ENCODE results near the gene AK3. TPM values are rescaled to one million over a fixed set of nuclear protein-coding genes. Genes with fewer than 3 reads are reported as not detected.

The AK3 gene
- total and polyA plus RNA-seq, 9 of the 15 experiments (the other 6 are each of a cell fraction or from before 2014, with no cell fraction given), result 12.2 to 78.6 (median 41.8) TPM

DNA sequence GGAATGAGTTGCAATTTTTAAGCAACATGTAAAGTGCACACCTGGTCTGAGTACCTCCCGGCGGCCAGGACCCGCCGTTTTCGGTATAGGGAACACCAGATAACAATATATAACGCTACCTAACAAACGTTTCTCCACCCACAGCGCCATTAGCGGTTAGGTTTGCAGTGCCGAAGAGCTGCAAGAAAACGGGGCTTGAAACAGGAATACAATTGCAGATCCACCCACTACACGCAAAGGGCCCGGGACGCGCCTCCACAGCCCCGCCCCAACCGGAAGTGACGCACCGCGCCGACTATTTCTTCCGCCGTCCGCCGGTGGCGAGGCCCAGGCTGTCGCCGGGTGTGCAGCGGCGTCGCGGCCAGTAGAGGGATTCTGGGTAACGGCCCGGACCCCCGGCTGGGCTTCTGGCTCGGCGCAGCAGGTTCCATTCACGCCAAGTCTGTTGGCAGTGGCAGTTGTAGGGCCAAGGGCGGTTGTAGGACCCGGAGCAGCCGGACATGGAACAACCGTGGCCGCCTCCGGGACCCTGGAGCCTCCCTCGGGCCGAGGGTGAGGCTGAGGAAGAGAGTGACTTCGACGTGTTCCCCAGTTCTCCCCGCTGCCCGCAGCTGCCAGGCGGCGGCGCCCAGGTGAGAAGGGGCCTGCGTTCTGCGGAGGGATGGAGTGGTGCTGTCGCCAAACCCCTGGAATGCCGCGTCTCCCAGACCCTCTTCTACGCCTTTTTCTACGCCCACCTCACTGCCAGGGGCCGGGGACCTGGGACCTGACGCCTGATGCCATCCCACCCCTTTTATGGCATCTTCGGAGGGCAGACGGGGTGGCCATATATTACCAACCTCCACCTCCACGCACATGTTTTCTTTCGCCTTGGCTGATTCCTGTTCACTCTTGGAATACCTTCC, 61.5 kb downstream of the AK3 start, which contains the start of gene CDC37L1 (continued):
- TF ChIP-seq, protein P1, sequence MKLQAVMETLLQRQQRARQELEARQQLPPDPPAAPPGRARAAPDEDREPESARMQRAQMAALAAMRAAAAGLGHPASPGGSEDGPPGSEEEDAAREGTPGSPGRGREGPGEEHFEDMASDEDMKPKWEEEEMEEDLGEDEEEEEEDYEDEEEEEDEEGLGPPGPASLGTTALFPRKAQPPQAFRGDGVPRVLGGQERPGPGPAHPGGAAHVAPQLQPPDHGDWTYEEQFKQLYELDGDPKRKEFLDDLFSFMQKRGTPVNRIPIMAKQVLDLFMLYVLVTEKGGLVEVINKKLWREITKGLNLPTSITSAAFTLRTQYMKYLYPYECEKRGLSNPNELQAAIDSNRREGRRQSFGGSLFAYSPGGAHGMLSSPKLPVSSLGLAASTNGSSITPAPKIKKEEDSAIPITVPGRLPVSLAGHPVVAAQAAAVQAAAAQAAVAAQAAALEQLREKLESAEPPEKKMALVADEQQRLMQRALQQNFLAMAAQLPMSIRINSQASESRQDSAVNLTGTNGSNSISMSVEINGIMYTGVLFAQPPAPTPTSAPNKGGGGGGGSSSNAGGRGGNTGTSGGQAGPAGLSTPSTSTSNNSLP (IDR thresholded peaks at IDR 0.05; ENCODE audit: borderline replicate concordance, low read depth, low read length), result no peak

DNA sequence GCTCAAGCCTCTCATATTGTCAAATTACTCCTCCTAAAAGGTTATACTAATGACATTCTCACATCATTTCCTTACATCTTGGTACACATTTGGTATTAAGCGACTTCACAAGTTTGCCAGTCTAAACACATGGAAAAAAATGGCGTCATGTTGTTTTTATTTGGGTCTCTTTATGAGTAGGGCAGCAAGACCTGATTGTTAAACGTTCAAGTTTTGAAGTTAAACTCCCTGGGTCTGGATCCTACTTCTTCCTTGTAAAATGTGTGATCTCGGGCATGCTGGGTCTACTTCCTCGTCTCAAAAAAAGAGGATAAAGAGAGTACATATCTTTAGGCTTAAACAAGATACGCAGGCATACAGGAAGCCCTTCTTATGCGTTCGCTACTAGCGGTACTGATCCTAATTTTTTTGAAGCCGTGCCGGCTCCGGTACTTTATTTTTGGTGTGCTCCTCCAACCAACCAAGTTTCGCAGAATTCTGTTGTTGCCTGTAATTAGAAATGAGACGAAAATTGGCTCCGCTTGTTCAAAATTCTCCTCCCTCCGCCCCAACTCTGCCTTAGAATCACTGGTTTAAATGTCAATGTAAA, 62.2 kb downstream of the AK3 start:
- CTCF ChIA-PET (ENCODE audit: low intra/inter-chr PET ratio), result no interaction called here
- H3K4me1 ChIP-seq (replicated peaks in 1 of 2; ENCODE audit: control insufficient read depth in 2 of 2, insufficient read depth in 2 of 2, low read length in 2 of 2), result peaks cover 0 to 20% of the 10 kb centered on the region in 2 experiments; a peak in 4 of 5 replicates
- TSS peak; percentile 91 for BruUV-seq (replicated peaks)
- POLR2A ChIA-PET, result interaction anchor here (1.0 kb wide), 2 partner anchors 13 to 171 kb away, joined by 3 to 4 read pairs; partner anchors contain the start of gene SPATA6L
- H3K4me3 ChIP-seq, result peak overlapping the region; percentile 80
- in situ Hi-C loops (cut with MboI) (no loop called here), intact Hi-C loops (cut with micrococcal nuclease) (loop anchor here (5.0 kb wide), 1 partner anchor 64 kb away; the partner anchor contains the start of gene AK3)
- peak overlapping the region; percentile 86 for H2AFZ ChIP-seq (ENCODE audit: low read depth, low read length)
- H3K27me3 ChIP-seq (ENCODE audit: control insufficient read depth in 2 of 2, insufficient read depth in 2 of 2, low read length in 2 of 2), result no peaks in the 10 kb centered on the region
- H3K27ac ChIP-seq (ENCODE audit: extremely low read depth, low read depth, low read length), result peak overlapping the region; percentile 94
- no peaks in the 10 kb centered on the region for H3K9me3 ChIP-seq (replicated peaks; ENCODE audit: control insufficient read depth, insufficient read depth, low read depth, low read length)
- peak; percentile 32 for FAIRE-seq
- WGBS (ENCODE audit: insufficient coverage, low coverage, missing lambda C conversion rate), result under 1% methylated on average over 16 of the region's 16 CpGs
- H3K9me1 ChIP-seq (ENCODE audit: control insufficient read depth, insufficient read depth, low read length), result no peaks in the 10 kb centered on the region
- H3K79me2 ChIP-seq (ENCODE audit: control insufficient read depth, insufficient read depth, low read length), result peaks cover 39% of the 10 kb centered on the region
- peak overlapping the region; percentile 85 to 97 for H3K9ac ChIP-seq (ENCODE audit: insufficient read depth in 1 of 2, low read depth in 2 of 2, low read length in 2 of 2)
- H3K36me3 ChIP-seq (ENCODE audit: control insufficient read depth, insufficient read depth, low read length), result peaks cover 6% of the 10 kb centered on the region; the same call in 2 of the 3 replicates
- no peaks in the 10 kb centered on the region for H4K20me1 ChIP-seq (replicated peaks; ENCODE audit: control insufficient read depth, insufficient read depth, low read length)
- peak in 1 of 4 experiments; percentile 24 for DNase-seq (ENCODE audit: extremely low read depth in 1 of 4, low spot score in 3 of 4)
- H3K4me2 ChIP-seq (ENCODE audit: insufficient read depth, low read length), result peak overlapping the region; percentile 97
- 0 out of 3 replicates have a peak, but pooled peaks have one; percentile 4 for ATAC-seq
- TF ChIP-seq, protein P2, sequence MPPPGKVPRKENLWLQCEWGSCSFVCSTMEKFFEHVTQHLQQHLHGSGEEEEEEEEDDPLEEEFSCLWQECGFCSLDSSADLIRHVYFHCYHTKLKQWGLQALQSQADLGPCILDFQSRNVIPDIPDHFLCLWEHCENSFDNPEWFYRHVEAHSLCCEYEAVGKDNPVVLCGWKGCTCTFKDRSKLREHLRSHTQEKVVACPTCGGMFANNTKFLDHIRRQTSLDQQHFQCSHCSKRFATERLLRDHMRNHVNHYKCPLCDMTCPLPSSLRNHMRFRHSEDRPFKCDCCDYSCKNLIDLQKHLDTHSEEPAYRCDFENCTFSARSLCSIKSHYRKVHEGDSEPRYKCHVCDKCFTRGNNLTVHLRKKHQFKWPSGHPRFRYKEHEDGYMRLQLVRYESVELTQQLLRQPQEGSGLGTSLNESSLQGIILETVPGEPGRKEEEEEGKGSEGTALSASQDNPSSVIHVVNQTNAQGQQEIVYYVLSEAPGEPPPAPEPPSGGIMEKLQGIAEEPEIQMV (tag; conservative IDR thresholded peaks at IDR 0.05; ENCODE audit: low read depth), result no peak
- TF ChIP-seq, protein P3, sequence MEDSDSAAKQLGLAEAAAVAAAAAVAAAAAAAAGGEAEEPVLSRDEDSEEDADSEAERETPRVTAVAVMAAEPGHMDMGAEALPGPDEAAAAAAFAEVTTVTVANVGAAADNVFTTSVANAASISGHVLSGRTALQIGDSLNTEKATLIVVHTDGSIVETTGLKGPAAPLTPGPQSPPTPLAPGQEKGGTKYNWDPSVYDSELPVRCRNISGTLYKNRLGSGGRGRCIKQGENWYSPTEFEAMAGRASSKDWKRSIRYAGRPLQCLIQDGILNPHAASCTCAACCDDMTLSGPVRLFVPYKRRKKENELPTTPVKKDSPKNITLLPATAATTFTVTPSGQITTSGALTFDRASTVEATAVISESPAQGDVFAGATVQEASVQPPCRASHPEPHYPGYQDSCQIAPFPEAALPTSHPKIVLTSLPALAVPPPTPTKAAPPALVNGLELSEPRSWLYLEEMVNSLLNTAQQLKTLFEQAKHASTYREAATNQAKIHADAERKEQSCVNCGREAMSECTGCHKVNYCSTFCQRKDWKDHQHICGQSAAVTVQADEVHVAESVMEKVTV (CRISPR knock-in tag; IDR thresholded peaks at IDR 0.05), result no peak
- TF ChIP-seq MECOM (CRISPR knock-in tag; IDR thresholded peaks at IDR 0.05) (no peak), MAFK (IDR thresholded peaks at IDR 0.05; ENCODE audit: low read length) (no peak), CBX1 (IDR thresholded peaks at IDR 0.05; ENCODE audit: low read depth) (no peak), NFRKB (IDR thresholded peaks at IDR 0.05; ENCODE audit: low read depth) (0 out of 2 replicates have a peak, but pooled peaks have one; percentile 80), ZNF436 (CRISPR knock-in tag; IDR thresholded peaks at IDR 0.05) (no peak), RCOR1 (IDR thresholded peaks at IDR 0.05; ENCODE audit: borderline replicate concordance in 1 of 2, low read depth in 2 of 2, low read length in 2 of 2) (no peak), ZNF41 (CRISPR knock-in tag; conservative IDR thresholded peaks at IDR 0.05) (no peak), SRSF7 (optimal IDR thresholded peaks at IDR 0.05; ENCODE audit: low read depth, low read length) (no peak), CREB1 (IDR thresholded peaks at IDR 0.05) (no peak), CREB1 (CRISPR knock-in tag; IDR thresholded peaks at IDR 0.05) (no peak), SMAD4 (CRISPR knock-in tag; conservative IDR thresholded peaks at IDR 0.05) (no peak), ARID2 (IDR thresholded peaks at IDR 0.05) (no peak)

Data from K562 (cell line).